Head of caudate nucleus (tissue), 42 donors: ENCODE results near the gene NOL9.

Source experiments
- DNase-seq, 42 donors: peaks; one replicate each; pipeline versions ENCODE4 v3.0.0 to v3.0.0-alpha.2; 2020 to 2021; ENCODE audit warnings: mixed read lengths in 7 of 42
- intact Hi-C: fragments of 100-400 bp; cut with DNase I; formaldehyde crosslinking; loops from one replicate; pipeline ENCODE4 v1.15.0; 2022

The NOL9 gene

GRCh38 chr1:6592441-6592840, 38.1 kb upstream of the NOL9 start:
- DNase-seq, result no peak
- intact Hi-C loops, result no loop called here

- intact Hi-C loops, result no loop called here
- DNase-seq, result no peak
Observed at GRCh38 chr1:6591644-6592043, 37.3 kb upstream of the NOL9 start.

GRCh38 chr1:6591222-6591621, 36.9 kb upstream of the NOL9 start:
- intact Hi-C loops, result no loop called here
- peak in 25 of 42 donors; percentile 7 to 69 (median 48) for DNase-seq

DNA sequence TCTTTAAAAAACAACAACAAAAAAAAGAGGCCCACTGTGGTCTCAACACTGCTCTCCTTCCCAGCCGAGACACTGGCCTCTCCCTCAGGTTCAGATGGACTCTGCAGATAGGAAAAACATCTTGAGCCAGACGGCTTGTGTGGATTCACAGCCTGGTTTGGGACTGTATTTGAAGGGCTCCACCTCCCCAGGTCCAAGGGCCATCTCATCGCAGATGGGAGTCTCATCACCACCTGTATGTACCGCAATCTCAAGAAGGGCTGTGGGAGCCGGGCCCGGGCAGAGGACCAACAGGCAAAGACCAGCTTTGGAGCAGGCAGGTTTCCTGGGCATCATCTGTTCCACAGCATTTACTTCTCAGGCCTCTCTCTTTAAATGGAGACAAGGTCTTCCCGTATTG, 35.7 kb upstream of the NOL9 start:
- DNase-seq, result no peak
- intact Hi-C loops, result no loop called here

DNA sequence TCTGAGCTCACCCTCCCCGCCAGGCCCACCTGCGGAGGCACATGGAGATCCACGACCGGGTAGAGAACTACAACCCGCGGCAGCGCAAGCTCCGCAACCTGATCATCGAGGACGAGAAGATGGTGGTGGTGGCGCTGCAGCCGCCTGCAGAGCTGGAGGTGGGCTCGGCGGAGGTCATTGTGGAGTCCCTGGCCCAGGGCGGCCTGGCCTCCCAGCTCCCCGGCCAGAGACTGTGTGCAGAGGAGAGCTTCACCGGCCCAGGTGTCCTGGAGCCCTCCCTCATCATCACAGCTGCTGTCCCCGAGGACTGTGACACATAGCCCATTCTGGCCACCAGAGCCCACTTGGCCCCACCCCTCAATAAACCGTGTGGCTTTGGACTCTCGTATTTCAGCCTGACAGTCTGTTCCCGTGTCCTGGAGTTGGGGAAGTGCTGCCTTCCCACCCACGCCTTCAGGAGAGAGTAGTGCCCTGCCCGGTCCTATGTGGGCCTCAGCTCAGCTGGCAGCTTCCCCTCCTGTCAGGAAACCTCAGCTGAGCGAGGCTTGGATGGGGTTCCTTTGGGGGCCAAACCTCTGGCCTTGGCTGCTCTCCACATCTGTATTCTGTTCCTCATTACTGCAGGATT, 34.7 kb upstream of the NOL9 start:
- intact Hi-C loops, result no loop called here
- DNase-seq, result no peak

DNA sequence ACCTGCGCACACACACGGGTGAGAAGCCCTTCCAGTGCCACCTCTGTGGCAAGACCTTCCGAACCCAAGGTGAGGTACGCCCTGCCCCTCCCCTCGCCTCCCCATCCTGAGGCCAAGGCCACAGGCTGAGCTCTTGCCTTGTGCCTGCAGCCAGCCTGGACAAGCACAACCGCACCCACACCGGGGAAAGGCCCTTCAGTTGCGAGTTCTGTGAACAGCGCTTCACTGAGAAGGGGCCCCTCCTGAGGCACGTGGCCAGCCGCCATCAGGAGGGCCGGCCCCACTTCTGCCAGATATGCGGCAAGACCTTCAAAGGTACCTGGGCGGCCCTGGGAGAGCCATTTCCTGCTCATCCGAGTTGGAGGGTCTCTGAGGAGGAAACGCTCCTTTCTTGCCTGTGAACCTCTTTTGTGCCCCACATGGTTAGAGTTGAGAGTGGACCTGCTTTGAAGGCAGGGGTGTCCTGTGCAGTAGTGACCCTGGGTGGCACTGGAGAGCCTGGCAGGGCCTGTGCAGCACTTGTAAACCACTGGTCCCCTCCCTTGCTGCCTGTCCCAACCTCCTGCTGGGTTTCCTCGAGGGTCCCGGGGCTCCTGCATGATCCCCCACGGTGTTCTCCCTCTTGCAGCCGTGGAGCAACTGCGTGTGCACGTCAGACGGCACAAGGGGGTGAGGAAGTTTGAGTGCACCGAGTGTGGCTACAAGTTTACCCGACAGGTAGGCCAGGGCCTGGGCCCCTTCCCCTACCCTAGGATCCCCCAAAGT, 34.0 kb upstream of the NOL9 start:
- no peak for DNase-seq
- intact Hi-C loops, result no loop called here

GRCh38 chr1:6587261-6588005, 33.1 kb upstream of the NOL9 start:
- intact Hi-C loops, result no loop called here
- peak; percentile 47 to 90 (median 74) for DNase-seq

GRCh38 chr1:6586404-6586816, 32.1 kb upstream of the NOL9 start:
- DNase-seq, result no peak
- intact Hi-C loops, result no loop called here

DNA sequence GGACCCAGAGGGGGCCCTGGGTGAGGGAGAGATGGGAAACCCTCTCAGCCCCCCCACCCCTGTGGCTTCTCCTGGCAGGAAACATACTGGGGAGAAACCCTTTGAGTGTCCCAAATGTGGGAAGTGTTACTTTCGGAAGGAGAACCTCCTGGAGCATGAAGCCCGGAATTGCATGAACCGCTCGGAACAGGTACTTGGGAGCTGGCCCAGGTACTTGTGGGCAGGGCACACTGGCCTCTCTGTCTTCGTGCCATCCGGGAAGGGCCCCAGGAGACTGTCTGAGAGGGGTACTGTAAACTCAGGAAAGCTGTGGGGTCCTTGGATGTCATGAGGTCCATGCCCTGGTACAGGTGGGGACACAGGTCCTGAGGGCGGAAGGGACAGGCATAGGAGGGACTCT, 31.5 kb upstream of the NOL9 start:
- no peak for DNase-seq
- intact Hi-C loops, result no loop called here

DNA sequence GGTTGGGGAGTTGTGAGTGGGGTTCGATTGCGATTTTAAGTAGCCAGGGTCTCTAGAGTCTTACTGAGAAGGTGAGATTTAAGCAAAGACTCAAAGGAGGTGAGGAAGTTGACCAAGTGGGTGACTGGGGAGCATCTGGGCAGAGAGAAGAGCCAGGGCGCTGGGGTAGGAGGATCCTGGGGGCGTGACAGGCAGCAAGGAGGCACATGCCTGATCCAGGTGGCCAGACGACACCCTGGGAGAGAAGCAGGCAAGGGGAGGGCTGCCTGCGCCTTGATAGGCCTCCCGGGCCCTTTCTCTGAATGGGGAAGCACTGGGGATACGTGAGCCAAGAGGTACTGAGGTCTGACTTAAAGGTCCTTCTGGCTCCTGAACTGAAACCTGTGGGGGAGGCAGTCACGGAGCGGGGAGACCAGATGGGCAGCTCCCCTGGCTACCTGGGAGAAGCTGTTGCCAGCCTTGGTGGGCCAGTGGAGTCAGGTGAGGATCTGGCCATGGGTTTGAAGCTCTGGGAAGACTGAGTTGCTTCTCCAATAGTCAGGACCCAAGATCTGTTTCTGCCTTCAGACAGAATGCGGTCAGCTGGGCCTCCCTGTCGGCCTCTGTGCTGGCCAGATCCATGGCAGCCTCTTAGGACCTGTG, 30.9 kb upstream of the NOL9 start:
- peak in 2 of 42 donors; percentile 26 to 45 for DNase-seq
- intact Hi-C loops, result no loop called here

DNA sequence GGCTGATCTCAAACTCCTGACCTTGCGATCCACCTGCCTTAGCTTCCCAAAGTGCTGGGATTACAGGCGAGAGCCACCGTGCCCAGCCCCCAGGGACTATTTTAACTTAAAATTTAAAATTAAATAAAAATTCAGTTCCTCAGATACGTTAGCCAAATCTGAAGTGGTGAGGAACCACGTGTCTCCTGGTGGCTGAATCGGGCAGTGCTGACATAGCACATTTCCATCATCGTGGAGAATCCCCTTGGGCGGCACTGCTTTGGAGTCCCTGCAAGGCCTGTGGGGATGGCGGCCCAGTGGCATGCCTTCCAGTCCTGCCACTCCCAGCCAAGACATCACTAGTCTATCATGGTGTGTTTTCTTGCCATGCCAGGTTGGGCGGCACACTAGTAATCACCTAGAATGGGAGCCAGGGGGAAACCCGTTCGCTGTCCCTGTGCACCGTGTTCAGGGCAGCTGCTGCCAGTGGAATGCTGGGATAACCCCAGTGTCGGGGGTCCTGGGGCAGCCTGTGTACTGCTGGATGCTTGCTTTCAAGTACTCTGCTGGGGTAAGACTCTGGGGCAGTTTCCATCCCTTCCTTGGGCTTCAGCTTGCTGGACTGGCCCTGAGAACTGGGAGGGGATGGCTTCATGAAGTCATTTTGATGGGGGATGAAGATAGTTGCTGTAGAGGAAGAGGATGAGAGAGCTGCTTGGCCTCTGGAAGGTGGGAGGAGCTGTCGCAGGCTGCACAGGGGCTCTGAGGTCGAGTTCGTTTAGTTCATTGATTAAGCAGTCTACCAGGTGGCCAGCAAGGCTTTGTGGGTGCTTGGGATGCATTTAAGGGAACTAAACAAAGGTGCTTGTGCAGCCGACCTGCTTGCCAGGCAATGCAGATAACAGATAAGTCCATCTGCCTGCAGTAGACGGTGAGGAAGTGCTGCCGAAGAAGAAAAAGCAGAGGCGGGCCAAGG, 30.1 kb upstream of the NOL9 start:
- intact Hi-C loops, result no loop called here
- no peak for DNase-seq

DNA sequence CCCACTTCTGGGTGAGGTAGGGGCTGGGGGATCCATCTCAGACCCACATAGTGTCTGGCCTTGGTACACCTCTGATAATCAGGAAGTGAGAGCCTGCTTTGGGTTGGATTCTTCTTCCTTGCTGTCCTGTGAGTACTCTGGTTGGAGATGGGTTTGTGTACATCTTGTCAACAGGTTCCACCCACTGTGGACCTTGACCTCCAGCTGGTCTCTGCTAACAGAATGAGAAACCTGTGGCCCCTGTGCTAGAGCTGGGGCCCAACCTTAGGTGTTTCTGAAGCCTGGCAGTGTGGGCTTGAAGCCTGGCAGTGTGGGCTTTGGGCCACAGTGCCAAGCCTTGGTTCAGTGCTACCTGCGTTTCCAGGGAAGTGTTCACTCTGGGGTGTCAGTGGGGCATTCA, 28.1 kb upstream of the NOL9 start:
- DNase-seq, result no peak
- intact Hi-C loops, result no loop called here

DNA sequence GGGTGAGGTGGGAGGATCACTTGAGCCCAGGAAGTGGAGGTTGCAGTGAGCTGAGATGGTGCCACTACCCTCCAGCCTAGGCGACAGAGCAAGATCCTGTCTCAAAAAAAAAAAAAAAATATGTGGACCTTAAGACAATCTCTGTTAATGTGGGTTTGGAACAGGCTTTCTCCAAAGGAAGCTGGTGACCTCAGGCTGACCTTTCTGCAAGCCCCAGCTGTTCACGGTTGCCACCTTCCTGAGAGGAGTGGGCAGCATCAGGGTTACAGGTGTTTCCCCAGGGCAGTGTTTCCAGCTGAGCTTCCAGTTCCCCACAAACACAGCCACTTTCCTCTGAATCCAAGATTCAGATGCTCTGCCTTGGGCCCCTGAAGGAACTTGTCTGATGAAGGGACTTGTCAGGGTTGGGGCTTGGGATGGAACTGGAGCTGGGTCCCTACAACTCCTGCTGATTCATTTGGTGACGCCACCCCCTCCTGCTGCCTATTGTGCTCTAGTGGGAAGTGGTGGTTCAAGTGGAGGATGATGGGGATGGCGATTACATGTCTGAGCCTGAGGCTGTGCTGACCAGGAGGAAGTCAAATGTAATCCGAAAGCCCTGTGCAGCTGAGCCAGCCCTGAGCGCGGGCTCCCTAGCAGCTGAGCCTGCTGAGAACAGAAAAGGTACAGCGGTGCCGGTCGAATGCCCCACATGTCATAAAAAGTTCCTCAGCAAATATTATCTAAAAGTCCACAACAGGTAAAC, 27.4 kb upstream of the NOL9 start:
- intact Hi-C loops, result no loop called here
- peak in 8 of 42 donors; percentile 13 to 66 (median 34) for DNase-seq

GRCh38 chr1:6580593-6581409, 26.5 kb upstream of the NOL9 start:
- DNase-seq, result no peak

DNA sequence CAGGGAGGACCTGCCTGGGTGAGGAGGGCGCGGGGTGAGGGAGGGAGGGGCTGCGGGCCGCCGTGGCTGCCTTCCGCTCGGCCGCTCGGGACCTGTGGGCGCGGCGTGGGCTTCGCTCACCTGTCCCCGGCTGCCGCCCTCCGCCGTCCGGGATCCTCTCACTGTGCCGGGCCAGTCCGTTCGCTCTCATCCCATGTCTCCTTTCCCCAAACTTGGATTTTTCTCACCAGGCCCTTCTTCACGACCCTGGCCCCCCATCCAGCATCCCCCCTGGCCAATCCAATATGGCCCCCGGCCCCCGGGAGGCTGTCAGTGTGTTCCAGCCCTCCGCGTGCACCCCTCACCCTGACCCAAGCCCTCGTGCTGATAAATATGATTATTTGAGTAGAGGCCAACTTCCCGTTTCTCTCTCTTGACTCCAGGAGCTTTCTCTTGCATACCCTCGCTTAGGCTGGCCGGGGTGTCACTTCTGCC, 25.8 kb upstream of the NOL9 start:
- intact Hi-C loops, result no loop called here
- no peak for DNase-seq

More at GRCh38 chr1:6580593-6581409, 26.5 kb upstream of the NOL9 start:
- intact Hi-C loops, result no loop called here

DNA sequence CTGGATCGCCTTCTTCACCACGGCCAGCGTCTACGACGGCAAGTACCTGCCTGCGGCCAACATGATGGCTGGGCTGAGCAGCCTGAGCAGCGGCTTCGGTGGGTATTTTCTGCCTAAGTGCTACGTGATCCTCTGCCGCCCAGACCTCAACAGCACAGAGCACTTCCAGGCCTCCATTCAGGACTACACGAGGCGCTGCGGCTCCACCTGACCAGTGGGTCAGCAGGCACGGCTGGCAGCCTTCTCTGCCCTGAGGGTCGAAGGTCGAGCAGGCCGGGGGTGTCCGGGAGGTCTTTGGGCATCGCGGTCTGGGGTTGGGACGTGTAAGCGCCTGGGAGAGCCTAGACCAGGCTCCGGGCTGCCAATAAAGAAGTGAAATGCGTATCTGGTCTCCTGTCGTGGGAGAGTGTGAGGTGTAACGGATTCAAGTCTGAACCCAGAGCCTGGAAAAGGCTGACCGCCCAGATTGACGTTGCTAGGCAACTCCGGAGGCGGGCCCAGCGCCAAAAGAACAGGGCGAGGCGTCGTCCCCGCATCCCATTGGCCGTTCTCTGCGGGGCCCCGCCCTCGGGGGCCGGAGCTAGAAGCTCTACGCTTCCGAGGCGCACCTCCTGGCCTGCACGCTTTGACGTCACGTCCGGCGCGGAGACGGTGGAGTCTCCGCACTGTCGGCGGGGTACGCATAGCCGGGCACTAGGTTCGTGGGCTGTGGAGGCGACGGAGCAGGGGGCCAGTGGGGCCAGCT, 25.2 kb upstream of the NOL9 start, which contains the start of gene ZBTB48:
TSS of gene ZBTB48 (plus strand) at position 621 of the 745 bp plus-strand sequence. CDS start 616 bp downstream, outside the sequence.
- DNase-seq, result peak; percentile 98 to 100 (median 100)
- intact Hi-C loops, result no loop called here
